GM21526 (cell line): Measurements from ENCODE around the gene MRPS30.
"Not testable (repeated sequence)": the region's sequence is repeated elsewhere in the genome, so short reads cannot be mapped to it uniquely, and the experiment has no call there.

ENCODE experiments used
- ATAC-seq: cut with Tn5 transposase; IDR thresholded peaks from one replicate; pipeline ENCODE4 v1.9.1; 2021; ENCODE audit warnings: moderate library complexity; ENCODE audit not compliant: unreplicated experiment, low FRiP score

The MRPS30 gene

DNA sequence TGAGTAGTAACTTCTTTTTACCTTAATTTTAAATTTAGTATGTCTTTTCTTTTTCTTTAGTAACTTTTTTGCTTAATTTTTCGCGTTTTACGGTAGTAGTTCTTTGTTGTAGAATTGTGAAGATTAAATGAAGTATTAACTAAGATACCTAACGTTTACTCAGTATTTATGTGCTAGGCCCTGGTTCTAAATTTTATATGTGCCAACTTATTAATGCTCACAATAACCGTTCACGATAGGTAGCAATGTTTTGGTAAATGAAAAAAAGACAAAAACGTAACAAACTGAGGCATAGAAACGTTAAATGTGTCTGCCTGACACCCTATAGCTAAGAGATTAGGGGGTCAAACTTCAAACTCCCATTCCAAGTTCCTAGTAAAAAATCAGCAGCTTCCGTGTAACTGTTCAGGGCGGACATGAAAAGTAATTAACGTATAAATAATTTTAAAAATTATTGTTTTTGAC, 1.2 kb downstream of the MRPS30 start:
- no peak for ATAC-seq

DNA sequence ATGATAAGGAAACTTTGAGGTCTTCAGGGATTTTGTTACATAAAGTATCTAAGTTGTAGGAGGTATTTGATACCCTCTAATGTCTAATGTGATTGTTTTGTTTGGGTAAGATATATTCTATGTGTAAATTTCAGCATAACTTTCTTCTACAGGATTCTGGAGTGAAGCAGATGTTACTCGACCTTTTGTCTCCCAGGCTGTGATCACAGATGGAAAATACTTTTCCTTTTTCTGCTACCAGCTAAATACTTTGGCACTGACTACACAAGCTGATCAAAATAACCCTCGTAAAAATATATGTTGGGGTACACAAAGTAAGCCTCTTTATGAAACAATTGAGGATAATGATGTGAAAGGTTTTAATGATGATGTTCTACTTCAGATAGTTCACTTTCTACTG, 6.0 kb downstream of the MRPS30 start:
- no peak for ATAC-seq

DNA sequence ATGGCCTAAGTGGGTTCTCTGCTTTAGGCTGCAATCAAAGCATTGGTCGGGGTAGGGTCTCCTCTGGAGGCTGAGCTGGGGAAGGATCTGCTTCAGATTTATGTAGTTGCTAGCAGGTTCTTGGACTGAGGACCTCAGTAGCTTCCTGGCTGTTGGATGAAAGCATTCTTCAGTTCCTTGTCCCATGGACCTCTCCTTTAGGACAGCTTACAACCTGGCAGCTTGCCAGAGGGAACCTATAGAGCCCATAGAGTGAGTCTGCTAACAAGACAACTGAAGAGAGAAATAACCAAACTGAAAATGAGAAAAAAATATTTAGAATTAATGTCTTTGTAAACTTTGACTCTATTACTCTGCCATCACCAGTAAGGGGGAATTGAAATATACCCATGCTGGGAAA, 12.4 kb downstream of the MRPS30 start:
- no peak for ATAC-seq

DNA sequence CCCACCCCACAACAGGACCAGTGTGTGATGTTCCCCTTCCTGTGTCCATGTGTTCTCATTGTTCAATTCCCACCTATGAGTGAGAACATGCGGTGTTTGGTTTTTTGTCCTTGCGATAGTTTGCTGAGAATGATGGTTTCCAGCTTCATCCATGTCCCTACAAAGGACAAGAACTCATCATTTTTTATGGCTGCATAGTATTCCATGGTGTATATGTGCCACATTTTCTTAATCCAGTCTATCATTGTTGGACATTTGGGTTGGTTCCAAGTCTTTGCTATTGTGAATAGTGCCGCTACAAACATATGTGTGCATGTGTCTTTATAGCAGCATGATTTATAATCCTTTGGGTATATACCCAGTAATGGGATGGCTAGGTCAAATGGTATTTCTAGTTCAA, 15.9 kb downstream of the MRPS30 start:
- ATAC-seq, result not testable (repeated sequence)

- ATAC-seq, result no peak
Observed at GRCh38 chr5:44827681-44828080, 18.9 kb downstream of the MRPS30 start.

DNA sequence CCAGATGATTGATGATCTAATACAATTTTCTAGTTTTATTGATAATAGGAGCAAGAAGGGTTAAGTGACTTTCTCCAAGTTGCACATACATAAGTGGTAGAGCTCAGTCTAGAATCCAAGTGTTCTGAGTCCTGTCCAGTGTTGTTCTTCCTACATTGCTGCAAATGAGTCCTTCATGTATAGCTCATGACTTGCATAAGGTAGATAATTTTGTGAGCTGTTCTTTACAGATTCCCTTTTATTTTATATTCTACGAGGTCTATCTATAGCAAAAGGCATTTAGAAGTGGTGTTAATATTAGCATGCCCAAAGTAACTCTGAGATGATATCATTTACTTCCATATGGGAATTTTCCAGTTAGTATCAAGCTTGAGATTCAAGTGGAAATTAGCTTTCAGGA, 20.0 kb downstream of the MRPS30 start:
- ATAC-seq, result no peak

- no peak for ATAC-seq
Observed at GRCh38 chr5:44830951-44831350, 22.2 kb downstream of the MRPS30 start.

GRCh38 chr5:44833249-44833648, 24.5 kb downstream of the MRPS30 start:
- ATAC-seq, result no peak

DNA sequence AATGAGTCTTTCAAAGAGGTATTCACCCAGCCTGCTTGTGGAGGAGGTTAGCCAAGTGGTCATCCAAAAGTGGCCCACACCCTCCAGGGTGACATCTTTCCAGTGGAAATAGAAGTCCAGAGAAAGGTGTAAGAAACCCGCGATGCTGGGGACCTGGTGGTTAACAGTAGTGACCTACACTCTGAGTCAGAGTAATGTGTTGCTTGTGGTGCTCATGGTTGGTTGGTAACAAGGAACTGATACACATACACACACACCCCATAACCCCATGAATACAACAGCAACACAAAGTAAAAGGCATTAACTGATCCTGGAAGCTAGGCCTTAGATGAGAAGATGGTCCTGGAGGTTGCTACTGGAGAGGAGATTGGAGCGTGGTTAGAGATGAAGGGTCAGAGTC, 26.9 kb downstream of the MRPS30 start:
- no peak for ATAC-seq

DNA sequence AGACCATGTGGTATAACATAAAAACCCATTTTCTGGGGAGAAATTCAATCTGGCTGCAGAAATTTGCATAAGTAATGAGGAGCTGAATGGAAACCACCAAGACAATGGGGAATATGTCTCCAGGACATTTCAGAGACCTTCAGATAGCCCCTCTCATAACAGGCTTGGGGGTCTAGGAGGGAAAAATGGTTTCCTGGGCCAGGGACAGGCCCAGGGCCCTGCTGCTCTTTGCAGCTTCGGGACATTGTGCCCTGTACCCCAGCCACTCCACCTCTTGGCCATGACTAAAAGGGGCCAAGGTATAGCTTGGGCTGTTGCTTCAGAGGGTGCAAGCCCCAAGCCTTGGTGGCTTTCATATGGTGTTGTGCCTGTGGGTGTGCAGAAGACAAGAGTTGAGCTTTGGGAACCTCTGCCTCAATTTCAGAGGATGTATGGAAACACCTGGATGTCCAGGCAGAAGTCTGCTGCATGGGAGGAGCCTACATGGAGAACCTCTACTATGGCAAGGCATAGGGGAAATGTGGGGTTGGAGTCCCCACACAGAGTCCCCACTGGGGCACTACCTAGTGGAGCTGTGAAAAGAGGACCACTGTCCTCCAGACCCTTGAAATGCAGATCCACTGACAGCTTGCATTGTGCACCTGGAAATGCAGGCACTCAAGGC, 30.4 kb downstream of the MRPS30 start:
- no peak for ATAC-seq

DNA sequence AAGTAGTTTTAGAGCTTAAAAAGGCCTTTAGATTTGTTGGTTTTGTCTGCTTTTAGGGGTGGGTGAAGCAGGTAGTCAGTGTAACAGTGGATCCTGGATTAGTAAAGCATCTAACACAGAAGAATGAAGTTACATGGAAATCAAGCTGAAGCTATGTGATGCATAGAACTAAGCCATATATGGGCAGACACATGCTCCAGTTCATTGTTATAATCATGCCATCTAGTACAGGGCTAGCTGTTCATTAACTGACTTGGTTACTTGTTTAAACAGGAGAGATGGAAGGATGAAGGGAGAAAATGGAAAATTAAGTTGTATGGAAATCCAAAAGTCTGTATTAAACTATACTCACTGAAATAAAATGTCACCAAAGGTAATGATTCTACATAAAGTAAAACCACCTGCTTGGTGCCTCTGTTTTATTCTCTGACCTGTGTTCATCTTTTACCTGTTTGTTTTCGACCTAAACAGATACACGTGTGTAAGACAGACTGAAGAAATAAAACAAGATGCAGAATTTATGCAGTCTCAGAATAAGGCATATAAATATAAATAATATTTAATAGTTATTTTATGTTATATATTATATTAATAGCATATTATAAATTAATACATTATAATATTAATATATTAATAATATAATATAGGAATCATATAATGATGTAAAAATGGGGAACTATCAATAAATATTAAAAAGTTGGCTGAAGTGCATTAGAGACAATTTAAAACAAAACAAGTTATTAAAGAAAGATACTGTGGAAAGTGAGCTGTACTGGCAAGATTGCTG, 33.9 kb downstream of the MRPS30 start:
- ATAC-seq, result no peak

DNA sequence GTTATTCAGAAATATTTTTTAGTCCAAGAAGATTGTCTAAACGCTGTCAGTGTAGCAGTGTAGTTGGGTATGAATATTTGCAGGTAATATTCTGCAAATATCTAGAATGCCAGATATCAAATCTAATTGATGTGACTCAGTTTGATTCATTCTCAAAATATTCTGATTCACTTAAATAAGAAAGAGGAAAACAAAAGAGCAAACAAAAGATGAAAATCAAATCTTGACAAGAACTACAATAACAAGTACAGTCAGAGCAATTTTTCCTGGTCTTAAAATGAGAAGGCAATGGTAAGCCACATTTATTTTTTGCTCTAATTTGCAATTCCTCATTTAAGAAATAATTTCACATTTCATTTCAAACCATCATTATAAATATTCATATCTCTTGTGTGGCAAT, 36.0 kb downstream of the MRPS30 start:
- ATAC-seq, result no peak

DNA sequence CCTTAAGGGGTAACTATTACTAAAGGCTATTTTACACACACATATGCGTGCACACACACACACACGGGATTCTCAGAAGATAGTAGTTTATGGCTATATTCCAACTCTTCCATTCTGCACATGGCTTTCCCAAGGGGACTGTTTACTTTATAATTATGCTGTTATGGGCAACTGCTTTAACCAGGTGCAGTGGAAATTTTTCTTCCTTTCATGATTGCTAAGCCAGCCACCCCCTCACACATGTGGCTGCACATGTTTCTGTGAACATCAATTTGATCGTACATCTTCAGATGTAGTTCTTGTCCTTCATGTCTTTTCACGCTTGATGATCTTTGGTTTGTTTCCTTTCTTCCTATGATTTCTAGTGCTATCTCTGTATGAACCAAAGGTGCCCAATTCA, 37.0 kb downstream of the MRPS30 start:
- no peak for ATAC-seq

- ATAC-seq, result no peak
Observed at GRCh38 chr5:44847206-44847852, 38.6 kb downstream of the MRPS30 start.

- no peak for ATAC-seq
Observed at GRCh38 chr5:44860267-44860666, 51.5 kb downstream of the MRPS30 start.

DNA sequence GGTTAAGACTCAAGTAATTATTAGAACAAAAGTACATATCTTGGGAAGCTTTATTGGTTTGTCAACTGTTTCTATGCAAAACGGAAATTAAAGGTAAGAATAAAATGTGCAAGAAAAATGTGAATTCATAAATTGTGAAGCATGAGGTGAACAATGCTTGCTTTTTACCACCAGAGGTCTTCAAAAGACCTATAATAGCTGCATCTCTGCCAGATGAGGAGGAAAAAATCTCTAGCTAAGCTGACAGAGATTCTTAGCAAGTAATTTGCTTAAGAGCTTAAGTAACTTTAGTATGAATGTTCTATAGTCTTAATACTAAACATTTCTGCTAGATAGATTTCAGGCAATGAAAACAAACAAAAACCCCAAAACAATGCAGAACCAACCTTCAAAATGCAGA, 54.1 kb downstream of the MRPS30 start:
- ATAC-seq, result no peak
